Esophagus squamous epithelium (tissue), 4 donors: ENCODE results near the gene TRAPPC5.
A peak's percentile ranks its signal among the peaks of the same experiment; 100 is the strongest.

ENCODE experiments used
- POLR2A ChIP-seq, 4 donors: fragments of 450-650 bp; IDR thresholded peaks; one replicate each; pipeline ENCODE4 v1.6.1; 2017; ENCODE audit warnings: antibody characterized with exemption in 4 of 4, mild to moderate bottlenecking in 4 of 4, moderate library complexity in 3 of 4
- TF ChIP-seq, protein P1 (sequence below), 6 experiments: fragments of 450-650 bp in 4 of 6; fragments of 200-600 bp in 2 of 6; sonication (generic) in 2 of 6; IDR thresholded peaks; one replicate each; pipeline ENCODE4 v1.5.1; 2016 to 2019; ENCODE audit warnings: antibody characterized with exemption in 6 of 6, mild to moderate bottlenecking in 4 of 6, moderate library complexity in 4 of 6

- TF ChIP-seq, protein P1, sequence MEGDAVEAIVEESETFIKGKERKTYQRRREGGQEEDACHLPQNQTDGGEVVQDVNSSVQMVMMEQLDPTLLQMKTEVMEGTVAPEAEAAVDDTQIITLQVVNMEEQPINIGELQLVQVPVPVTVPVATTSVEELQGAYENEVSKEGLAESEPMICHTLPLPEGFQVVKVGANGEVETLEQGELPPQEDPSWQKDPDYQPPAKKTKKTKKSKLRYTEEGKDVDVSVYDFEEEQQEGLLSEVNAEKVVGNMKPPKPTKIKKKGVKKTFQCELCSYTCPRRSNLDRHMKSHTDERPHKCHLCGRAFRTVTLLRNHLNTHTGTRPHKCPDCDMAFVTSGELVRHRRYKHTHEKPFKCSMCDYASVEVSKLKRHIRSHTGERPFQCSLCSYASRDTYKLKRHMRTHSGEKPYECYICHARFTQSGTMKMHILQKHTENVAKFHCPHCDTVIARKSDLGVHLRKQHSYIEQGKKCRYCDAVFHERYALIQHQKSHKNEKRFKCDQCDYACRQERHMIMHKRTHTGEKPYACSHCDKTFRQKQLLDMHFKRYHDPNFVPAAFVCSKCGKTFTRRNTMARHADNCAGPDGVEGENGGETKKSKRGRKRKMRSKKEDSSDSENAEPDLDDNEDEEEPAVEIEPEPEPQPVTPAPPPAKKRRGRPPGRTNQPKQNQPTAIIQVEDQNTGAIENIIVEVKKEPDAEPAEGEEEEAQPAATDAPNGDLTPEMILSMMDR (IDR thresholded peaks at IDR 0.05), result peak; percentile 90 to 99 (median 98)
- TF ChIP-seq POLR2A (IDR thresholded peaks at IDR 0.05), result peak in 2 of 4 donors; percentile 46 to 66
These were observed at the start of gene TRAPPC5 for GRCh38 chr19:7680606-7681339.
